ENCODE data around the gene PLCB1. TPM values are rescaled to one million over a fixed set of nuclear protein-coding genes. Genes with fewer than 3 reads are reported as not detected.
A peak's percentile ranks its signal among the peaks of the same experiment; 100 is the strongest.

PLCB1 gene
- total RNA-seq, 1 experiment from 2014 or later = 6.8 TPM

- CTCF ChIA-PET = no interaction called here
- intact Hi-C loops (cut with micrococcal nuclease; ENCODE audit: unreplicated experiment) = no loop called here
Measured at GRCh38 chr20:8408587-8409307, 276.7 kb downstream of the PLCB1 start.

GRCh38 chr20:8413691-8414090, 281.6 kb downstream of the PLCB1 start:
- no peak for TF ChIP-seq CTCF (conservative IDR thresholded peaks at IDR 0.05; ENCODE audit: low read depth, low read length)
- TF ChIP-seq EZH2 (IDR thresholded peaks at IDR 0.05; ENCODE audit: borderline replicate concordance, low read depth, low read length, poor library complexity, severe bottlenecking) = no peak
- POLR2A ChIA-PET (ENCODE audit: low non-redundant PET) = no interaction called here
- BruUV-seq (replicated peaks) = no TSS peak

More at GRCh38 chr20:8408587-8409307, 276.7 kb downstream of the PLCB1 start:
- TF ChIP-seq EZH2 (IDR thresholded peaks at IDR 0.05; ENCODE audit: borderline replicate concordance, low read depth, low read length, poor library complexity, severe bottlenecking) (no peak), CTCF (conservative IDR thresholded peaks at IDR 0.05; ENCODE audit: low read depth, low read length) (no peak)
- H3K27me3 ChIP-seq (replicated peaks; ENCODE audit: insufficient read depth, low read depth, low read length, poor library complexity) = no peaks in the 10 kb centered on the region
- H3K9me3 ChIP-seq (ENCODE audit: low read depth, low read length, poor library complexity, severe bottlenecking) = no peaks in the 10 kb centered on the region
- H3K27ac ChIP-seq (ENCODE audit: low read depth, low read length, poor library complexity, severe bottlenecking) = no peak overlapping the region
- no TSS peak for BruUV-seq (replicated peaks)
- no peak overlapping the region for H3K4me3 ChIP-seq (ENCODE audit: low read depth, low read length, poor library complexity, severe bottlenecking)
- no peaks in the 10 kb centered on the region for H3K36me3 ChIP-seq (ENCODE audit: insufficient read depth, low read length, poor library complexity, severe bottlenecking)
- H3K4me1 ChIP-seq (ENCODE audit: insufficient read depth, low read length, poor library complexity, severe bottlenecking) = no peaks in the 10 kb centered on the region
- DNase-seq (ENCODE audit: low spot score) = no peak
- POLR2A ChIA-PET (ENCODE audit: low non-redundant PET) = no interaction called here

GRCh38 chr20:8414586-8415274, 282.7 kb downstream of the PLCB1 start:
- ChIA-PET CTCF (no interaction called here), POLR2A (ENCODE audit: low non-redundant PET) (no interaction called here)
- peak; percentile 32 for DNase-seq (ENCODE audit: low spot score)
- Histone ChIP-seq H3K4me1 (ENCODE audit: insufficient read depth, low read length, poor library complexity, severe bottlenecking) (peaks cover 7% of the 10 kb centered on the region), H3K27ac (ENCODE audit: low read depth, low read length, poor library complexity, severe bottlenecking) (no peak overlapping the region), H3K4me3 (ENCODE audit: low read depth, low read length, poor library complexity, severe bottlenecking) (no peak overlapping the region), H3K27me3 (replicated peaks; ENCODE audit: insufficient read depth, low read depth, low read length, poor library complexity) (no peaks in the 10 kb centered on the region), H3K9me3 (ENCODE audit: low read depth, low read length, poor library complexity, severe bottlenecking) (no peaks in the 10 kb centered on the region), H3K36me3 (ENCODE audit: insufficient read depth, low read length, poor library complexity, severe bottlenecking) (no peaks in the 10 kb centered on the region)
- TF ChIP-seq CTCF (conservative IDR thresholded peaks at IDR 0.05; ENCODE audit: low read depth, low read length) = no peak
- TF ChIP-seq EZH2 (IDR thresholded peaks at IDR 0.05; ENCODE audit: borderline replicate concordance, low read depth, low read length, poor library complexity, severe bottlenecking) = no peak
- no TSS peak for BruUV-seq (replicated peaks)
- intact Hi-C loops (cut with micrococcal nuclease; ENCODE audit: unreplicated experiment) = no loop called here

More at GRCh38 chr20:8413691-8414090, 281.6 kb downstream of the PLCB1 start:
- Histone ChIP-seq H3K27ac (ENCODE audit: low read depth, low read length, poor library complexity, severe bottlenecking) (no peak overlapping the region), H3K36me3 (ENCODE audit: insufficient read depth, low read length, poor library complexity, severe bottlenecking) (no peaks in the 10 kb centered on the region), H3K4me1 (ENCODE audit: insufficient read depth, low read length, poor library complexity, severe bottlenecking) (peaks cover 7% of the 10 kb centered on the region), H3K27me3 (replicated peaks; ENCODE audit: insufficient read depth, low read depth, low read length, poor library complexity) (no peaks in the 10 kb centered on the region), H3K9me3 (ENCODE audit: low read depth, low read length, poor library complexity, severe bottlenecking) (no peaks in the 10 kb centered on the region), H3K4me3 (ENCODE audit: low read depth, low read length, poor library complexity, severe bottlenecking) (no peak overlapping the region)
- intact Hi-C loops (cut with micrococcal nuclease; ENCODE audit: unreplicated experiment) = no loop called here
- CTCF ChIA-PET = no interaction called here
- DNase-seq (ENCODE audit: low spot score) = no peak
